A673 (cell line): Measurements from ENCODE around the gene DLL1. TPM values are rescaled to one million over a fixed set of nuclear protein-coding genes. Genes with fewer than 3 reads are reported as not detected.

Experiments
- BruUV-seq: library from RNA; stranded (reverse); fragments of 400-500 nt; replicated peaks from 2 replicates; lab custom pipeline; 2021; lab: Mats Ljungman, UMichigan
- CTCF ChIA-PET: fragments of 300-600 bp; sonication (Branson Sonifier 250); formaldehyde crosslinking; loops from one replicate; lab custom pipeline; 2022; ENCODE audit warnings: antibody characterized with exemption; lab: Charles Lee
- POLR2A ChIA-PET: fragments of 300-600 bp; sonication (Branson Sonifier 250); formaldehyde crosslinking; loops from one replicate; lab custom pipeline; 2022; ENCODE audit warnings: antibody characterized with exemption; ENCODE audit not compliant: low non-redundant PET; lab: Charles Lee
- DNase-seq: peaks from one replicate; pipeline ENCODE4 v3.0.0-alpha.2; 2015; ENCODE audit warnings: low spot score
- H3K27ac ChIP-seq: fragments of 200-600 bp; sonication (generic); 2 replicates; pipeline ENCODE4 v1.5.1; 2016; ENCODE audit warnings: mixed run types, low read depth, mild to moderate bottlenecking, mixed read lengths, antibody characterized with exemption, low read length; ENCODE audit not compliant: poor library complexity, severe bottlenecking
- H3K27me3 ChIP-seq: fragments of 200-600 bp; sonication (generic); replicated peaks from 2 replicates; pipeline ENCODE4 v1.6.1; 2017; ENCODE audit warnings: mixed run types, low read depth, mild to moderate bottlenecking, mixed read lengths, antibody characterized with exemption, low read length; ENCODE audit not compliant: insufficient read depth, poor library complexity
- H3K36me3 ChIP-seq: fragments of 200-600 bp; sonication (generic); 2 replicates; pipeline ENCODE4 v1.6.1; 2016; ENCODE audit warnings: mixed run types, mild to moderate bottlenecking, mixed read lengths, antibody characterized with exemption, low read length; ENCODE audit not compliant: insufficient read depth, poor library complexity, severe bottlenecking
- H3K4me1 ChIP-seq: fragments of 200-600 bp; sonication (generic); 2 replicates; pipeline ENCODE4 v1.6.1; 2017; ENCODE audit warnings: mixed run types, mild to moderate bottlenecking, mixed read lengths, antibody characterized with exemption, low read length; ENCODE audit not compliant: insufficient read depth, poor library complexity, severe bottlenecking
- H3K4me3 ChIP-seq: fragments of 200-600 bp; sonication (generic); 2 replicates; pipeline ENCODE4 v1.5.1; 2016; ENCODE audit warnings: low read depth, mixed run types, mild to moderate bottlenecking, mixed read lengths, low read length; ENCODE audit not compliant: poor library complexity, severe bottlenecking
- H3K9me3 ChIP-seq: fragments of 200-600 bp; sonication (generic); 2 replicates; pipeline ENCODE4 v1.6.1; 2016; ENCODE audit warnings: mixed run types, low read depth, mild to moderate bottlenecking, mixed read lengths, antibody characterized with exemption, low read length; ENCODE audit not compliant: poor library complexity, severe bottlenecking
- EZH2 ChIP-seq: fragments of 200-600 bp; sonication (generic); IDR thresholded peaks from 2 replicates; pipeline ENCODE4 v1.6.1; 2017; ENCODE audit warnings: borderline replicate concordance, low read depth, mild to moderate bottlenecking, mixed read lengths, antibody characterized with exemption, low read length; ENCODE audit not compliant: poor library complexity, severe bottlenecking
- intact Hi-C: fragments of 100-400 bp; cut with micrococcal nuclease; formaldehyde crosslinking; loops from one replicate; pipeline ENCODE4 v1.10.0; 2022; ENCODE audit not compliant: unreplicated experiment
- total RNA-seq: library from RNA; stranded (reverse); gene quantifications from 2 replicates; pipeline ENCODE4 v1.2.3, GENCODE V29; 2021
- TF ChIP-seq, protein P1 (sequence below): fragments of 300-800, 200-600 bp; sonication (generic); conservative IDR thresholded peaks from 2 replicates; pipeline ENCODE4 v1.5.1; 2017; ENCODE audit warnings: low read depth, mild to moderate bottlenecking, antibody characterized with exemption, low read length, moderate library complexity, mixed read lengths

DLL1 gene
- total RNA-seq, 1 experiment from 2014 or later, result 1.2 TPM

DNA sequence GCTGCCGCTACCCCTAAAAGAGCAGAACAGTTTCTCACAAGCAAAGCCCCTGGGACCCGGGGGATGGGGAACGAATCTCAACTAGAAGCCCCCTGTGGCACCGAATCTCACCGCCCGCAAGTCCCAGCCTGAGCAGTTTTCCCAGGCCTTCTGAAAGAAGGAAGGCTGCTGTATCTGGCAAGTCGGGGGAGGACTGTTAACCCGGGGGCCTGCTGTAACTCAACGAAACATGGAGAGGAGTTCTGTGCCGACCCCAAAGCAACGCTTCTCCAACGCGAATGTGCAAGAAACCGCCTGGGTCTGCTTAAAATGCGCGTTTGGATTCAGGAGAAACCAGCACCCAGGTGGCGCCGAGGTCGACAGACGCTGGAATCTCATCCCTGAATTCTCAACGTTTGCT, 34.2 kb downstream of the DLL1 start:
- peaks cover 18% of the 10 kb centered on the region for H3K4me1 ChIP-seq
- no TSS peak for BruUV-seq
- H3K27me3 ChIP-seq, result no peaks in the 10 kb centered on the region
- DNase-seq, result no peak
- H3K27ac ChIP-seq, result no peak overlapping the region
- no peaks in the 10 kb centered on the region for H3K9me3 ChIP-seq
- ChIA-PET CTCF (no interaction called here), POLR2A (no interaction called here)
- H3K4me3 ChIP-seq, result no peak overlapping the region
- intact Hi-C loops, result no loop called here
- no peak for TF ChIP-seq EZH2
- TF ChIP-seq, protein P1, sequence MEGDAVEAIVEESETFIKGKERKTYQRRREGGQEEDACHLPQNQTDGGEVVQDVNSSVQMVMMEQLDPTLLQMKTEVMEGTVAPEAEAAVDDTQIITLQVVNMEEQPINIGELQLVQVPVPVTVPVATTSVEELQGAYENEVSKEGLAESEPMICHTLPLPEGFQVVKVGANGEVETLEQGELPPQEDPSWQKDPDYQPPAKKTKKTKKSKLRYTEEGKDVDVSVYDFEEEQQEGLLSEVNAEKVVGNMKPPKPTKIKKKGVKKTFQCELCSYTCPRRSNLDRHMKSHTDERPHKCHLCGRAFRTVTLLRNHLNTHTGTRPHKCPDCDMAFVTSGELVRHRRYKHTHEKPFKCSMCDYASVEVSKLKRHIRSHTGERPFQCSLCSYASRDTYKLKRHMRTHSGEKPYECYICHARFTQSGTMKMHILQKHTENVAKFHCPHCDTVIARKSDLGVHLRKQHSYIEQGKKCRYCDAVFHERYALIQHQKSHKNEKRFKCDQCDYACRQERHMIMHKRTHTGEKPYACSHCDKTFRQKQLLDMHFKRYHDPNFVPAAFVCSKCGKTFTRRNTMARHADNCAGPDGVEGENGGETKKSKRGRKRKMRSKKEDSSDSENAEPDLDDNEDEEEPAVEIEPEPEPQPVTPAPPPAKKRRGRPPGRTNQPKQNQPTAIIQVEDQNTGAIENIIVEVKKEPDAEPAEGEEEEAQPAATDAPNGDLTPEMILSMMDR, result no peak
- H3K36me3 ChIP-seq, result no peaks in the 10 kb centered on the region

GRCh38 chr6:170255426-170256125, 35.3 kb downstream of the DLL1 start:
- Histone ChIP-seq H3K4me3 (no peak overlapping the region), H3K27me3 (no peaks in the 10 kb centered on the region), H3K36me3 (no peaks in the 10 kb centered on the region), H3K4me1 (peaks cover 18% of the 10 kb centered on the region), H3K9me3 (no peaks in the 10 kb centered on the region), H3K27ac (no peak overlapping the region)
- CTCF ChIA-PET, result no interaction called here
- BruUV-seq, result no TSS peak
- intact Hi-C loops, result no loop called here
- no peak for TF ChIP-seq EZH2
- TF ChIP-seq, protein P1, result no peak
- POLR2A ChIA-PET, result no interaction called here
- DNase-seq, result no peak

DNA sequence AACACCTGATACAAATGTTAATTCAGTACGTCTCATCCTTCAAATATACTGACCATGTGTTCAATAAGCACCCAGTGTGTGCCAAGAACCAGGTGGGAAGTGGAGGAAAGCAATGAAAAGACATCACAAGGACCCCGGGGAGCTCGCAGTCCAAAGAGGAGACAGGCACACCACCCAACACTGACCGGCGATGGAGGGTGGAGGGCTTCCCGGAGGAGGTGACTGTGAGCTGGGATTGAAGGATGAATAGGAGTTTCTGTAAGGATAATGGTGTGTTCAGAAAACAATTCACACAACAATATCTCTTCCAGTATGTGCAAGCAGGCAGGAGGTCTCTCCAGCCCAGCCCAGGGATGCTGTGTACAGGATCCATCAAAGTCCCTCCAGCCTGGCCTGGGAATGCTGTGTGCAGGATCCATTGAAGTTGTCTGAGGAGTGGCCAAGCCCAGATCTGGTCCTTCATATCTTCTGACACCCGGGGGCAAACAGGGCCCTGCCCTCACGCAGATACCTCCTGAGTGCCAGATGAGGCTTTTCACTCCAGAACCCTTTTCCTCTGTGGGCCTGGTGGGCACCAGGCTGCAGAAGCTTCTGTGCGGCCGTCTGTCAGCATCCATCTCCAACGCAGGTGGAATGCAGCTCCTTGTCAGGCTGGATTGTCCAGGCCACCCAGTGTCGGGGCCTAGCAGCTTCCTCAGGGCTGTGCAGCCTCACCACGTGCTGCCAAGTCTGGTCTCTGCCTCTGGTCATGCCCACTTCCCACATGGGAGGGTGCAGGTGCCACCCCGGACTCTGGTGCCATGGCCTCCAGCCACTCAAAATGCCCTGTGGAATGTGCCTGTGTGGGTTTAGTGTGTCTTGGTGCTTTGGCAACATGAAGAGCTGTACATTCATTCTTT, 36.3 kb downstream of the DLL1 start:
- CTCF ChIA-PET, result no interaction called here
- no peak for DNase-seq
- no peaks in the 10 kb centered on the region for H3K27me3 ChIP-seq
- H3K36me3 ChIP-seq, result no peaks in the 10 kb centered on the region
- no peak overlapping the region for H3K27ac ChIP-seq
- H3K4me3 ChIP-seq, result no peak overlapping the region
- no peak for TF ChIP-seq EZH2
- TF ChIP-seq, protein P1, result no peak
- no peaks in the 10 kb centered on the region for H3K9me3 ChIP-seq
- POLR2A ChIA-PET, result no interaction called here
- BruUV-seq, result no TSS peak
- intact Hi-C loops, result no loop called here
- peaks cover 18% of the 10 kb centered on the region for H3K4me1 ChIP-seq
